Psoas muscle (tissue), 8 donors: ENCODE results near the gene SFI1. TPM values are rescaled to one million over a fixed set of nuclear protein-coding genes. Genes with fewer than 3 reads are reported as not detected.
A peak's percentile ranks its signal among the peaks of the same experiment; 100 is the strongest.

Source experiments
- ATAC-seq, 4 donors: fragments of 200-7000 bp; cut with Tn5 transposase; one replicate each; pipeline ENCODE4 v1.9.1; 2020; ENCODE audit warnings: moderate library complexity in 3 of 4, mild to moderate bottlenecking in 2 of 4
- DNase-seq, 2 donors: peaks; one replicate each; pipeline ENCODE4 v3.0.0-alpha.2; 2020
- H3K27ac ChIP-seq: fragments of 200-600 bp; one replicate; pipeline ENCODE4 v1.8.0; 2022
- H3K27me3 ChIP-seq, 3 donors: fragments of 200-600 bp in 1 of 3; one replicate each; pipeline versions ENCODE4 v1.6.1 to v1.8.0; 2013 to 2022; ENCODE audit warnings: low read length in 2 of 3, mild to moderate bottlenecking in 2 of 3, moderate library complexity in 1 of 3; ENCODE audit not compliant: insufficient read depth in 3 of 3
- H3K36me3 ChIP-seq, 2 donors: fragments of 200-600 bp in 1 of 2; one replicate each; pipeline versions ENCODE4 v1.6.1 to v1.8.0; 2013 to 2022; ENCODE audit warnings: low read depth in 1 of 2, mild to moderate bottlenecking in 1 of 2, moderate library complexity in 1 of 2; ENCODE audit not compliant: insufficient read depth in 1 of 2
- H3K4me1 ChIP-seq: fragments of 200-600 bp; one replicate; pipeline ENCODE4 v1.8.0; 2022
- H3K4me3 ChIP-seq: fragments of 200-600 bp; one replicate; pipeline ENCODE4 v1.8.0; 2022; ENCODE audit warnings: mild to moderate bottlenecking
- H3K9me3 ChIP-seq: fragments of 200-600 bp; one replicate; pipeline ENCODE4 v1.8.0; 2022
- WGBS, 3 donors: extraction: QIAGEN DNeasy Blood & Tissue Kit; methylation state at CpG; one replicate each; pipeline versions ENCODE4 v1.1.6 to v1.1.7; 2013; 5-methylcytosine and 5-hydroxymethylcytosine counted together
- intact Hi-C, 2 donors: fragments of 100-400 bp; cut with DNase I; formaldehyde crosslinking; loops; one replicate each; pipeline versions ENCODE4 v1.11.0 to v1.14.2; 2022
- polyA plus RNA-seq, 3 donors: library from polyadenylated mRNA; stranded (reverse); fragments of 200-250 nt; gene quantifications; one replicate each; pipeline ENCODE4 v1.2.3, GENCODE V29; 2013
- total RNA-seq, 4 donors: library from RNA; stranded (reverse); fragmentation: NEBNext Ultra II Directional in 2 of 4; extraction: Animal tissue kit (Norgen Biotek cat#: 25700) in 2 of 4; gene quantifications; one replicate each; pipeline versions ENCODE4 v1.2.1 to v1.2.4, GENCODE V29; 2021 to 2023
- TF ChIP-seq, protein P1 (sequence below): fragments of 200-600 bp; IDR thresholded peaks from one replicate; pipeline ENCODE4 v1.8.0; 2022; ENCODE audit warnings: antibody characterized with exemption
- donor health status: healthy with polysubstance abuse.
- donor health status: DM: no; HTN: no; CAD: no; lungs with moderate emphysema.
- donor health status: Bipolar disorder and iron deficiency.
- donor health status: healthy.
- donor health status: DM: yes; HTN: yes; CAD: no.
- donor health status: DM: no; HTN: no; CAD: no.
- donor health status: DM: no; HTN: no; CAD: no.
- donor health status: DM: yes; HTN: yes; CAD: no.

The SFI1 gene
- total and polyA plus RNA-seq, 7 donors, result 1.5 to 8.6 (median 3.9) TPM

DNA sequence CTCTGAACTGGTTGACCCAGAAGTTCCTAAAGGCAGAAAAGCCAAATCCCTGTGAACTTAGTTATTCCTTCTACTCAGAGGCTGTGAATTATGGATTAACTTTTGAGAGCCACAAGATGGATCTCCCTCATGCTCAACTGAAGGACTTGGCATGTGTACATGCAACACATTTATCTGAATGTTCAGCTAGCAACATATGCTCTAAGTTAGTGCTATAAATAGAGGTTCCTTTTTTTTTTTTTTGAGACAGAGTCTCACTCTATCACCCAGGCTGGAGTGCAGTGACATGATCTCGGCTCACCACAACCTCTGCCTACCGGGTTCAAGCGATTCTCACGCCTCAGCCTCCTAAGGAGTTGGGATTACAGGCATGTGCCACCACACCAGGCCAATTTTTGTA is 46.8 kb upstream of the SFI1 start:
- intact Hi-C loops, result no loop called here
- 40 to 63% (median 44%) methylated on average over 4 of the region's 4 CpGs for WGBS, 3 donors
- H3K27ac ChIP-seq, result no peak overlapping the region
- DNase-seq, result no peak
- H3K36me3 ChIP-seq, result peaks cover 10 to 78% of the 10 kb centered on the region in 2 donors
- H3K27me3 ChIP-seq, result no peaks in the 10 kb centered on the region
- H3K4me1 ChIP-seq, result peaks cover 11% of the 10 kb centered on the region
- peak in 3 of 4 donors; percentile 29 to 55 (median 49) for ATAC-seq
- H3K4me3 ChIP-seq, result no peak overlapping the region
- H3K9me3 ChIP-seq, result no peaks in the 10 kb centered on the region
- TF ChIP-seq, protein P1, sequence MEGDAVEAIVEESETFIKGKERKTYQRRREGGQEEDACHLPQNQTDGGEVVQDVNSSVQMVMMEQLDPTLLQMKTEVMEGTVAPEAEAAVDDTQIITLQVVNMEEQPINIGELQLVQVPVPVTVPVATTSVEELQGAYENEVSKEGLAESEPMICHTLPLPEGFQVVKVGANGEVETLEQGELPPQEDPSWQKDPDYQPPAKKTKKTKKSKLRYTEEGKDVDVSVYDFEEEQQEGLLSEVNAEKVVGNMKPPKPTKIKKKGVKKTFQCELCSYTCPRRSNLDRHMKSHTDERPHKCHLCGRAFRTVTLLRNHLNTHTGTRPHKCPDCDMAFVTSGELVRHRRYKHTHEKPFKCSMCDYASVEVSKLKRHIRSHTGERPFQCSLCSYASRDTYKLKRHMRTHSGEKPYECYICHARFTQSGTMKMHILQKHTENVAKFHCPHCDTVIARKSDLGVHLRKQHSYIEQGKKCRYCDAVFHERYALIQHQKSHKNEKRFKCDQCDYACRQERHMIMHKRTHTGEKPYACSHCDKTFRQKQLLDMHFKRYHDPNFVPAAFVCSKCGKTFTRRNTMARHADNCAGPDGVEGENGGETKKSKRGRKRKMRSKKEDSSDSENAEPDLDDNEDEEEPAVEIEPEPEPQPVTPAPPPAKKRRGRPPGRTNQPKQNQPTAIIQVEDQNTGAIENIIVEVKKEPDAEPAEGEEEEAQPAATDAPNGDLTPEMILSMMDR, result no peak

- peak overlapping the region; percentile 54 for H3K27ac ChIP-seq
- H3K36me3 ChIP-seq, result peaks cover 4 to 79% of the 10 kb centered on the region in 2 donors
- intact Hi-C loops, result no loop called here
- ATAC-seq (peak; percentile 26 to 61 (median 55)), DNase-seq (no peak)
- no peaks in the 10 kb centered on the region for H3K27me3 ChIP-seq
- no peak overlapping the region for H3K4me3 ChIP-seq
- no peaks in the 10 kb centered on the region for H3K9me3 ChIP-seq
- H3K4me1 ChIP-seq, result peaks cover 6% of the 10 kb centered on the region
- TF ChIP-seq, protein P1, result peak; percentile 37
- 86 to 92% (median 86%) methylated on average over 5 of the region's 5 CpGs for WGBS, 3 donors
These were observed 44.4 kb upstream of the SFI1 start for GRCh38 chr22:31451709-31452571.

- 94 to 96% (median 94%) methylated on average over 3 of the region's 3 CpGs for WGBS, 3 donors
- H3K4me1 ChIP-seq, result no peaks in the 10 kb centered on the region
- no peak overlapping the region for H3K4me3 ChIP-seq
- TF ChIP-seq, protein P1, result no peak
- intact Hi-C loops, result no loop called here
- H3K36me3 ChIP-seq, result peaks cover 14 to 88% of the 10 kb centered on the region in 2 donors
- no peak for ATAC-seq
- no peaks in the 10 kb centered on the region for H3K9me3 ChIP-seq
- H3K27ac ChIP-seq, result no peak overlapping the region
- DNase-seq, result no peak
- H3K27me3 ChIP-seq, result no peaks in the 10 kb centered on the region
These were observed 34.6 kb upstream of the SFI1 start for GRCh38 chr22:31461699-31462098.

DNA sequence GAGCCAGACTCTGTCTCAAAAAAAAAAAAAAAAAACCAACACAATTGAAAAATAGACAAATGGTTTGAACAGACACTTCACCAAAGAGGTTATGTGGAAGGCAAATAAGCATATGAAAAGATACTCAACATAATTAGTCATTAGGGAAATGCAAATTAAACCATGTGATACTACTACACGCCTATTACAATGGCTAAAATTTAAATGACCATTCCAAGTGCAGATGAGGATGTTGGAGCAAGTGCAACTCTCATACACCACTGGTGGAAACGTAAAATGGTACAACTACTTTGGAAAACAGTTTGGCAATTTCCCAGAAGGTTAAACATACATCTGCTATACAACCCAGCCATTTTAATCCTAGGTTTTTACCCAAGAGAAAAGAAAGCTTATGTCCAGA is 31.0 kb upstream of the SFI1 start:
- WGBS, 3 donors, result 83 to 85% (median 84%) methylated on average over 2 of the region's 2 CpGs
- Histone ChIP-seq H3K4me1 (no peaks in the 10 kb centered on the region), H3K27me3 (no peaks in the 10 kb centered on the region), H3K4me3 (no peak overlapping the region), H3K36me3 (peaks cover 7 to 86% of the 10 kb centered on the region in 2 donors), H3K27ac (no peak overlapping the region), H3K9me3 (no peaks in the 10 kb centered on the region)
- TF ChIP-seq, protein P1, result no peak
- no peak for ATAC-seq
- no peak for DNase-seq
- intact Hi-C loops, result no loop called here
